Bronchial smooth muscle cell (primary cell): ENCODE results near the gene PYM1. TPM values are rescaled to one million over a fixed set of nuclear protein-coding genes. Genes with fewer than 3 reads are reported as not detected.

Experiments used
- total RNA-seq: library from RNA; depleted of rRNA; stranded (reverse); fragments of >200 nt; gene quantifications from 2 replicates; pipeline ENCODE4 v1.2.1, GENCODE V29; 2014

PYM1 gene
- total RNA-seq, result 29.8 and 43.8 TPM in 2 replicates

GRCh38 chr12:55927588-55928502 lies at the start of gene PYM1:
PYM1 (minus strand) TSS chr12:55927894; CDS start chr12:55927761, 133 bp downstream.

DNA sequence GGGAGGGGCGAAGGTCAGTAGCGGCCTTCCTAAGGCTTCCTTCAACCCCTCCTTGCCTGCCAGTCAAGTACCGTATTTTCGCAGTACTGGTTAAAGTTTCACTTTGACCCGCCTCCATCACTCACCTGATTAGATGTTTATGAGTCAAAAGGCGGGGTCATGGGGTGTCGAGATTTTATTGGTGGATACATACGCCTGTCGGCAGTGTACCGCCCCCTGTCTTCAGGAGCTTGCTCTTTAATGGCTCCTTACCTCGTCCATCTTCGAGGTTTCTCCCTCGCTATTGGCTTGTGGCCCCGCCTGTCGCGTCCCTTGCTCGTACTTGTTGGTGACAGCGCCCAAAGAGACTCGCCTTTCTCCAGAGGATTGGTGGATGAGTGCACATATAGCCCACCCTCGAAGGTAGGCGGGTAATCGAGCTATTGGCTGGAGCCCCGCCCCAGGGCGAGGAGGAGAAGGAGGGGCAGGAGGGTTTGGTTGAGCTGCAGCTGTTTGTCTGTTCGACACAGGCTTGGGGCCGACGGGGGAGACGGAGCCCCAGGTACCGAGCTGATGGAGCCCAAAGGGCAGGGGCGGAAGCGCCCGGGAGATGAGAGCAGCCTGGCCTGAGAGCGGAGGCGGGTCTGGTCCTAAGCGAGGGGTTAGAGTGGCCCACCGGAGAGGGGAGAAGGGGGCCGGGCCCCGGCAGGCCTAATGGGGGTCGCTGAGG lies 46.1 kb upstream of the PYM1 start, which contains the start of gene RAB5B:
RAB5B (plus strand) TSS at position 480 of the 709 bp plus-strand sequence. CDS start 12,883 bp downstream, outside the sequence.

DNA sequence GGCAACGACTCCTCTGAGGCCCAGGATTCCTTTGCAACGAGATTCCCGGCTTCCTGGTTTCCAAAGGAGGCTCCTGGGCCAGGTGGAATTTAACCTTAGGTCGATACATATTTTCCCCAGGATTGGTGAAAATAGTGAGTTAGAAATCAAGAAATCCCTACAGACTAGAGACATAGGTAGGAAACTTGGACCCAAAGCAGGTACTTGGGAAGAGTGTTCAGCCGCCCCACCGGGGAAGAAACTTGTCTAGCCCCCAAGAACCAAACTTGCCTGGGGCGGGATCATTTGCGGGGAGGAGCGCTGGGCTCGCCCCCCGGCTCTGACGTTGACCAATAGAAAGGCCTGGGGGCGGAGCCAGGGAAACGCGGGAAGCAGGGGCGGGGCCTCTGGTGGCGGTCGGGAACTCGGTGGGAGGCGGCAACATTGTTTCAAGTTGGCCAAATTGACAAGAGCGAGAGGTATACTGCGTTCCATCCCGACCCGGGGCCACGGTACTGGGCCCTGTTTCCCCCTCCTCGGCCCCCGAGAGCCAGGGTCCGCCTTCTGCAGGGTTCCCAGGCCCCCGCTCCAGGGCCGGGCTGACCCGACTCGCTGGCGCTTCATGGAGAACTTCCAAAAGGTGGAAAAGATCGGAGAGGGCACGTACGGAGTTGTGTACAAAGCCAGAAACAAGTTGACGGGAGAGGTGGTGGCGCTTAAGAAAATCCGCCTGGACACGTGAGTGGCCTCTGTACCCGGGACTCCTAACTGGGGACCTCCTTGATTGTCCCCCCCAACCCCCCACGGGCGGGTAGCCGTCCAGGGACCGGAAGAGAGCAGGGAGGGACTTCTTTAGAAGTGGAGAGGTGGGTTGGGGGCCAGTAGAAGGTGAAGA lies 39.0 kb upstream of the PYM1 start, which contains the start of gene CDK2:
CDK2 (plus strand) TSS at position 423 of the 874 bp plus-strand sequence; CDS start at position 602, 179 bp downstream.

DNA sequence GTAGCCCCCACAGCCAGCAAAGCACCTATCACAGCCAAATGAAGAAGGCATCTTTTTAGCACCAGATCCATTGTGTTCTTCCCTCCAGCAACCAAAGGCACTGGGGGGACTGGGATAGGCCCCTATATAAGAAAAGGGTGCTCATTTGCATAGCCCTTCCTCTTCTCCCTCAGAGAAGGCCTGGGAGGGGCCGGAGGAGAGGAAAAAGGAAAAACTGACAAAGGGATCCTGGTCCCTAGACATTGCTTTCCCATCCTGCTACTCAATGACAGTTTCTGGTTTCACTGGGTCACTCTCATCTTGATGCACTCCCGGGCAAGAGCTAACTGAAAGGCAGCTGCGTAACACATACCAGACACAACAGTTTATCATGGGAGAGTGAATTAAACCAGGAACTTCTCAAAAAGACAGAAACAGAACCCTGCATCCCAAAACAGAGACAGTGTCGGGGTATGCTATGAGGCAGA lies 38.3 kb upstream of the PYM1 start, which contains the start of gene PMEL:
PMEL (minus strand) TSS at position 102 of the 467 bp plus-strand sequence; CDS start at position 71, 31 bp downstream.

GRCh38 chr12:55930771-55931316 lies 3.1 kb upstream of the PYM1 start, which contains the start of gene DGKA:
DGKA (plus strand) TSS chr12:55931162; CDS start chr12:55936504, 5,342 bp downstream.

Other genes with a start within 250 kb of the PYM1 start
- 2.7 and 3.8 TPM in 2 replicates for gene ITGA7, start 220.0 kb downstream of the PYM1 start, total RNA-seq
- gene BLOC1S1, start 211.8 kb downstream of the PYM1 start, total RNA-seq, result 154 and 162 TPM in 2 replicates
- 8.7 and 10.4 TPM in 2 replicates for gene RDH5, start 207.5 kb downstream of the PYM1 start, total RNA-seq
- 3,848 and 5,531 TPM in 2 replicates for gene CD63, start 198.9 kb downstream of the PYM1 start, total RNA-seq
- 4.5 and 5.0 TPM in 2 replicates for gene GDF11, start 184.8 kb downstream of the PYM1 start, total RNA-seq
- 65.7 and 101 TPM in 2 replicates for gene SARNP, start 110.2 kb downstream of the PYM1 start, total RNA-seq
- 20.8 and 23.9 TPM in 2 replicates for gene ORMDL2, start 109.9 kb downstream of the PYM1 start, total RNA-seq
- 55.8 and 58.3 TPM in 2 replicates for gene DNAJC14, start 98.3 kb downstream of the PYM1 start, total RNA-seq
- 6.0 and 6.1 TPM in 2 replicates for gene MMP19, start 85.0 kb downstream of the PYM1 start, total RNA-seq
- gene DGKA, start 3.3 kb upstream of the PYM1 start, total RNA-seq, result 36.4 and 38.0 TPM in 2 replicates
- 0.43 and 1.3 TPM in 2 replicates for gene PMEL, start 38.1 kb upstream of the PYM1 start, total RNA-seq
- gene CDK2, start 38.9 kb upstream of the PYM1 start, total RNA-seq, result 4.5 and 6.8 TPM in 2 replicates
- 37.5 and 43.0 TPM in 2 replicates for gene RAB5B, start 46.2 kb upstream of the PYM1 start, total RNA-seq
- 12.2 and 13.1 TPM in 2 replicates for gene SUOX, start 69.4 kb upstream of the PYM1 start, total RNA-seq
- 1.4 and 1.6 TPM in 2 replicates for gene IKZF4, start 93.1 kb upstream of the PYM1 start, total RNA-seq
- gene RPS26, start 114.0 kb upstream of the PYM1 start, total RNA-seq, result 94.3 and 144 TPM in 2 replicates
- gene ERBB3, start 152.3 kb upstream of the PYM1 start, total RNA-seq, result 0.63 and 0.94 TPM in 2 replicates
- 86.1 and 108 TPM in 2 replicates for gene PA2G4, start 176.7 kb upstream of the PYM1 start, total RNA-seq
- gene RPL41, start 188.7 kb upstream of the PYM1 start, total RNA-seq, result 3,876 and 6,422 TPM in 2 replicates
- 6.0 and 8.2 TPM in 2 replicates for gene ZC3H10, start 190.4 kb upstream of the PYM1 start, total RNA-seq
- gene ESYT1, start 200.4 kb upstream of the PYM1 start, total RNA-seq, result 138 and 202 TPM in 2 replicates
- 124 and 137 TPM in 2 replicates for gene MYL6B, start 224.7 kb upstream of the PYM1 start, total RNA-seq
- gene MYL6, start 230.5 kb upstream of the PYM1 start, total RNA-seq, result 2,436 and 3,376 TPM in 2 replicates